IPS DF 19.7 (cell line): Measurements from ENCODE around the gene KLHL30.

Source experiments
- DNase-seq: peaks from one replicate; pipeline ENCODE4 v3.0.0-alpha.2; 2013; ENCODE audit warnings: low read depth, low spot score

Gene KLHL30

DNA sequence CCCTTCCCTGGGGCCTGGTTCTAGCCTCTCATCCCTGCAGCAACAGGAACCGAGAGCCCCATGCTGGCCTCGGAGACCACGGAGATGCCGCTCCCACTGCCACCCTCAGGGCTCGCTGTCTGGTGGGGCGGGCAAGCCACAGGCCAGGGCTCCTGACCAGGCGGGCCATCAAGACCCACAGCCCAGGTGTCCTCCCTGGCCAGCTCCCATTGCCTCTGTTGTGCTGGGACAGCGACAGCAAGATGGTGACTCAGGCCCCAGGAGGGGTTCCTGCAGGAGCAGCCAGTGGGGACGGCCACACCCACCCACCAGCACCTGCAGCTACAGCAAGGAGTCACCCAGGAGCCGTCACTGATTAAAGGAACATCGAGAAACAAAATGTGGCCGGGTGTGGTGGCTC, 7.4 kb downstream of the KLHL30 start:
- DNase-seq, result no peak

DNA sequence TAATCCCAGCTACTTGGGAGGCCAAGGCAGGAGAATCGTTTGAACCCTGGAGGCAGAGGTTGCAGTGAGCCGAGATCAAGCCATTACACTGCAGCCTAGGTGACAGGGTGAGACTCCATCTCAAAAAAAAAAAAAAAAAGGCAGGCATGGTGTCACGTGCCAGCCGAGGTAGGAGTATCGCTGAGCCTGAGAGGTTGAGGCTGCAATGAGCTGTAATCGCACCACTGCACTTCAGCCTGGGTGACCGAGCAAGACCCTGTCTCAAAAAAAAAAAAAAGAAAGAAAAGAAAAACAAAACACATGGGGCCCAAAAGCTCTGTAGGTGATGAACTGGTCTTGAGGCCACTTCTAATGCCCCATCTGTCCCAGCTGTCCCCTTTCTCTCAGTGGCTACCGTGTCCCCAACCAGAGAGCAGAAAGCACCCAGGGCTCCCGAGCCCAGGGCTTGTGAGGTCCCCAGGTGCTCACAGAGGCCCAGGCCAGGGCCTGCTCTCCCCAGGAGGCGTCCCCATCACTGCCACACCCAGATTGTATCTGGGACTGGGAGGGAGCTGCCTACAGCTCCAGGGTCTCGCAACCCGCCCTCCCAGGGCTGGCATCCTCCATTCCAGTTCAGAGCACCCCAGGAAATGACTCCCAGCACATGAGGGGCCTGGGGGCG, 8.5 kb downstream of the KLHL30 start:
- no peak for DNase-seq

GRCh38 chr2:238148981-238149380, 10.5 kb downstream of the KLHL30 start:
- no peak for DNase-seq

DNA sequence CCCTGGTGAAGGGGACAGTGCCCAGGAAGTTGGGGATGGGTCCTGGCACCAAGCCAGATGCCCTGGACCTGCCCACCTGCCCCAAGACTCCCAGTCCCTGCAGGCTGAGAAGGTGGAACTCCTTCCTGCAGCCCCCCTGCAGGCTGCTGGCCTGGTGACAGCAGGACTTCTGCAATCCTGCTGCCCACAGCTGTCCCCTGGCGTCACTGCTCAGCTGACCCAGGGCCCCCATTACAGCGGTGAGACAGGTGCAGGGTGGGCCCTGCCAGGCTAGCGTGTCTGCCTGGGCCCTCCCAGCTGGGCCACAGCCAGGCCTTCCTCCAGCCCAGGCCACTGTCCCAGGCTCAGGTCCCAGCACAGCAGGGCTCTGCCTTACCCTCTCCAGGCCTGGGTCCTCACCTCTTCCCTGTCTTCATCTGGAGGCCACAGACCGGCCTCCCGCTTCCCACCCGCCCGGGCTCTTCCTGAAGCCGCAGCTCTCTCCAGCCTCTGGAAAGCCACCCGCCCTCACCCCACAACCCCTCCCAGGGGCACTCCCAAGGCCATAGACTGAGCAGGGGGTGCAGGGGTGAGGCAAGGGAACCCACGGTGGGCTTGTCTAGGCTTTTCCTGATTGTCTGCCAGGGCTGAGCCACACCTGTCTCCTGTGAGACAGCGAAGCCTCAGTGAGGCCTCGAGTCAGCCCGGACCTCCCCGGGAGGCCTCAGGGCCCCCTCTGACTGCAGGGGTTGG, 11.5 kb downstream of the KLHL30 start:
- DNase-seq, result no peak

DNA sequence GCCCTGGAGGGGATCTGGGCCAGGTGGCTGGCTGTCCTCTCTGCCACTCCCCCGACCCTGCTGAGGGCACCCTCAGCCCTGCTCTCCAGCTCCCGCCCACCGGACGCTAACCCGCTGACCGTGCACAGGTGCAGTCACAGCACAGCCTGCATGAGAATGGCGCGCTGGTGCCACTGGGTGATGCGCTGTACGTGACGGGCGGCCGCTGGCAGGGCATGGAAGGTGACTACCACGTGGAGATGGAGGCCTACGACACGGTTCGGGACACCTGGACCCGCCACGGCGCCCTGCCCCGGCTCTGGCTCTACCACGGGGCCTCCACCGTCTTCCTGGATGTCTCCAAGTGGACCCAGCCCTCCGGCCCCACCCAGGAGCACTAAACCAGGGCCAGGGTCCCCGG, 12.2 kb downstream of the KLHL30 start:
- DNase-seq, result no peak

GRCh38 chr2:238151205-238151604, 12.7 kb downstream of the KLHL30 start:
- no peak for DNase-seq

GRCh38 chr2:238151628-238152235, 13.3 kb downstream of the KLHL30 start:
- no peak for DNase-seq

DNA sequence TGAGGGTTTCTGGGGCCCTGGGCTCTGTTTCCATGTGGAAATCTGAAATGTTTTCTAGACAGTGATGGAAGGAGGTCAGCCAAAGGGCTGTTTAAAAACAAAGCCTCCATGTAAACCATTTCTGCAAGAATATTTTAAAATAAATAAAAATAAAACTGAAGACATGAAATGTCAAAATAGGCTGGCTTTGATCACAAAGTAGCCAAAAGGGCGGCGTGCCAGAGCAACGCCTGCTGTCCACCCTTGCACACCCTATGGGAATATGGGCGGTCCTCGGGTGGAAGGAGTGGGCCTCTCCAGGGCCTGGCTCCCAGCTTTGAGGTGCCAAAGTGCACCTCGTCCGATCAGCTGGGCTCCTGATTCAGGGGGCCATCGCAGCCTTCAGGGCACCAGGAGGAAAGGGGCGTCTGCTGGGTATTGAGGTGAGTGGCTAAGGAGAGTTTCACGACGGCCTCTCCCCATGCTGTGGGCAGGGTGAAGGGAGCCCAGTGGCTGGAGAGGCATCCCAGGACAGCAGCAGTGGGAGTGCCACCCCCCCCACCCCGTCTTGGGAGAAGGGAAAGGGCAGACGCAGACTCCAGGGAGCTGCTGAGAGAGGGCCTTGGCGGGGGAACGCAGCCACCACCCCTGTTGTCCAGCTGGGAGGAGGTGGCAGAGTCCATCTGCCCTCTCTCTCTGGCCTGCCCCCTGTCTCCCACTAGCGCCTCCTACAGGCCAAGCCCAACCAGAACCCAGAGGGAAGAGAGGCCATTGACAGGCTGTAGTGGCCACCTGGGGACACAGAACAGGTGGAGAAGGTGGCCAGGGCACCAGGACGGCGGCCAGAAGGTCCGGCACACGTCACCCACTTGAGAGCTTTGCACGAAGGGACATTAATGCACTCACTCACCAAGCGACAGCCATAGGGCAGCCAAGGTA, 14.6 kb downstream of the KLHL30 start:
- DNase-seq, result no peak

DNA sequence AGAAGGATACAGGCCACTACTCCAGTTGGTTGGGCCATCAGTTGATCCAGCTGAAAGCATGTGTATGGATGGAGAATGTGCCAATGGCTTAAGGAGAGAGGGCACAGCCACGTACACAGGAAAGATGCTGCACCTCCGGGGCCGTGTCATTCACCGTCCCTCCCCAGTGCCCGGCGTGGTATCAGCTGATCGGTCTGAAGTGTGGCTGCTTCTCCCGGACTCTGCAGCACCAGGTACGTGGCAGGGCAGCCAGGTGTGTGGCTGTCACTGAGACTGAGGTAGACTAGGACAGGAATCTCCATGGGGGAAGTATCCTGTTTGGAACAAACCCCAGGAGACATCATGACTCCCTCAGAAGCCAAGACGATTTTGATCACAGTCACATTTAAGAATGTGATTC, 16.1 kb downstream of the KLHL30 start:
- DNase-seq, result no peak

- DNase-seq, result no peak
Measured at GRCh38 chr2:238155051-238155760, 16.7 kb downstream of the KLHL30 start.

- DNase-seq, result no peak
Measured at GRCh38 chr2:238155761-238156694, 17.6 kb downstream of the KLHL30 start.

- DNase-seq, result no peak
Measured at GRCh38 chr2:238157506-238158017, 19.1 kb downstream of the KLHL30 start.

DNA sequence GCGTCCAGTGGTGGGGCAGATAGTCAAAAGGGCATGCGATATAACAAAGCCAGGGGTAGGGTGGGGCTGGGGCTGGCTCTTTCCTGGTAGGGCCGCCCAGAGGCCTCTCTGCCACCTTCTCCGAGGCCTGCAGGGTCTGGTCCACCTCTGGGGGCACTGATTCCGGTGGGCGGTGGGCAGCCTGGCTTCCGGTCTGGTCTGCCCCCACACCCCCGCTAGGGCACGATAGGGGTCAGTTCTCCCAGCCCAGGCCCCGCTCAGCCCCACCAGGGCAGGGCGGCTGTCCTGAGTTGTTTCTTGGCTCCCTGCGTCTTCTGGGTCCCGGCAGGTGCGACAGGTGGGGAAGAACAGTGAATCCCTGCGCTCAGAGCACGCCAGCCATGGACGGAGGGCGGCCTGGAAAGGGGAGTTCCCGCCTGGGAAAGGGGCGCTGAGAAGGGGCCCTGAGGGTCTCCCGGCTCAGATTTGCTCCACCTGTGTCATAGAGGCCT, 19.6 kb downstream of the KLHL30 start:
- no peak for DNase-seq

DNA sequence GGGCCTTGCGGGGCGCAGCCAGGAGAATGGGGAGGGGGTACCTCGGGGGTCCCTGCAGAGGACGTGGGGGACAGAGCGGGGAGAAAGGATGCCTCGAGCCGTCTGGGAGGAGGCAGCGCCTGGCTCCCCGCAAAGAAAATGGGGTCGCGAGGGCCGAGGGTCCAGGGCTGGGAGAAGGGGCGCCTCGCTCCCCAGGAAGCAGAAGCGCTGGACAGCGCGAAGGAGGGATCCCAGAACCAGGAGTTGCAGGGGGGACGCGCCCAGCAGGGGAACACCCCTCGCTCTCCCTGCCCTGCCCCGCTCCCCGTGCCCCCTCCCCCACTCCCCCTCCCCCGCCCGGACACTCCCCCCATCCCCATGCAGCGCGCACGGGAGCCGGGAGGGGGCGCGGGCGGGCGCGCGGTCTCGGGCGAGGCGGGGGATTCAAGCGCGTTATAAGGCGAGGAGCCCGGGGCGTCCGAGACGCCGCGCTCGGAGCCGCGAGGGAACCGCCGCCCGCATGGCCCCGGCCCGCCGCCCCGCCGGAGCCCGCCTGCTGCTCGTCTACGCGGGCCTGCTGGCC, 20.1 kb downstream of the KLHL30 start, which contains the start of gene ERFE:
Gene ERFE (plus strand): TSS at position 462 of the 562 bp plus-strand sequence. CDS start 38 bp downstream, at position 500.
- DNase-seq, result no peak

DNA sequence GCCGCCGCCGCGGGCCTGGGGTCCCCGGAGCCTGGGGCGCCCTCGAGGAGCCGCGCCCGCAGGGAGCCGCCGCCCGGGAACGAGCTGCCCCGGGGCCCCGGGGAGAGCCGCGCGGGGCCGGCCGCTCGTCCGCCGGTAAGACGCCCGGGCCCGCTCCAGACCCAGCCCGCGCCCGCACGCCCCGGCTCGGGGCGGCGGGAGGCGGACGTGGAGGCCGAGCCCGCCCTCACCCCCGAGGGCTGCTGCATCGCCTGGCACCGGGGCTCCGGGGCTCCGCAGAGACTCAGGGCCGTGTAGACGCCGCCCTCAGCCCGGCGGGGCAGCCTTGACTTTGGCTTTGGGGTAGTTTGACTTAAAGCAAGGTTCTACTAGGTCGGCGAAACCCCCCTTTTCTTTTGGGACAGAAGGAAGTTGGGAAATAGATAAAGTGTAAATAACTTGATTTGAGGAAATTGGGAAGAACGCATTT, 20.6 kb downstream of the KLHL30 start:
- DNase-seq, result no peak

- DNase-seq, result no peak
Measured at GRCh38 chr2:238159661-238160205, 21.3 kb downstream of the KLHL30 start.

DNA sequence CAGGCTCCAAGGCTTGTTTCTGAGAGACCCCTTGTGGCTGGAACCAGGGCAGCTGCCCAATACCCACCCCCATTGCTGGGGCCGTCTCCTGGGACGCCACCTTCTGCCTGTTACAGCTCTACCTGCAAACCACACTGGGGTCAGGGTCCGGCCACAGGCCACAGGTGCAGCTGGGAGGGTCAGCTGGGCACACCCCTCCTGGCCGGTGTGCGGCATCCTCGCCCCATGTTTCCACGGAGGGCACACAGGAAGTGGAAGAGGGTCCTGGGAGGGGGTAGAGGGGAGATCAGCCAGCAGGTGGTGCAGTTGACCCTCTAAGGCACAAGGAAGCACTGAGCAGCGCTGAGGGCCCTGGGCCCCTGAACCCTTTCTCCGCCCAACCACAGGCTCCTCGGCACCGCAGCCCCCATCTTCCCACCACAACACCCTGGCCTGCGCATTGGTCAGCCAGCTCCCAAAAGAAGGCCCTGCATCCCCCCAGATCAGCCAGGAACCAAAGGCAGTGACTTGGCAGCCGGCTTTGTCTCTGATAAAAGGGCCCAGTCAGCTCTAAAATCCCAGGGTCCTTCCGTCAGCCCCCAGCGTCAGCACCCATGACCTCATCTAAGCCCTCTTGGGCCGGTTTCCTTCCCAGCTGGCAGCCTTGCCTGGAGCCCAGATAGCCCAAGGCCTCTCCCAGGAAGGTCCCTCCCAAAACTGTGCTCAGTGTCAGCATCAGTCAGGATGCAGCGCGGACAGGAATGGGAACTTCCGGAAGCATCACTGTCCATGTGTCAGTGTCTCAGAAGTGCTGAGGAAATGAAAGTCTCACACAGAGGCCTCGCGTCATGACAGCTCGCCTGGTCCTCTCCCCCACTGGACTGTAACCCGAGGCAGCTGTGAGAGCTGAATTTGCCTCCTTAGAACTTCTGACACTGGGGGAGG, 22.0 kb downstream of the KLHL30 start:
- DNase-seq, result peak; percentile 30
